Stomach smooth muscle (tissue), 2 donors: Measurements from ENCODE around the gene ATP11C.
"Not testable (repeated sequence)": the region's sequence is repeated elsewhere in the genome, so short reads cannot be mapped to it uniquely, and the experiment has no call there.

Source experiments
- H3K27ac ChIP-seq: one replicate; pipeline ENCODE4 v1.7.0; 2013; ENCODE audit warnings: mild to moderate bottlenecking, low read length, inconsistent platforms
- H3K27me3 ChIP-seq, 2 donors: one replicate each; pipeline ENCODE4 v1.7.0; 2013; ENCODE audit warnings: low read length in 2 of 2; ENCODE audit not compliant: insufficient read depth in 2 of 2, control insufficient read depth in 1 of 2
- H3K36me3 ChIP-seq, 2 donors: one replicate each; pipeline ENCODE4 v1.7.0; 2013; ENCODE audit warnings: low read length in 2 of 2; ENCODE audit not compliant: control insufficient read depth in 2 of 2, insufficient read depth in 2 of 2
- H3K4me1 ChIP-seq: one replicate; pipeline ENCODE4 v1.7.0; 2013; ENCODE audit warnings: low read length; ENCODE audit not compliant: control insufficient read depth, insufficient read depth
- H3K4me3 ChIP-seq, 2 donors: one replicate each; pipeline ENCODE4 v1.7.0; 2013; ENCODE audit warnings: low read length in 2 of 2
- H3K9ac ChIP-seq, 2 donors: one replicate each; pipeline ENCODE4 v1.7.0; 2013; ENCODE audit warnings: low read length in 2 of 2, mild to moderate bottlenecking in 1 of 2
- H3K9me3 ChIP-seq, 2 donors: one replicate each; pipeline ENCODE4 v1.7.0; 2013; ENCODE audit warnings: low read length in 2 of 2; ENCODE audit not compliant: control insufficient read depth in 2 of 2
- donor health status: healthy.
- donor health status: Pancreatic carcinoma.

The ATP11C gene

DNA sequence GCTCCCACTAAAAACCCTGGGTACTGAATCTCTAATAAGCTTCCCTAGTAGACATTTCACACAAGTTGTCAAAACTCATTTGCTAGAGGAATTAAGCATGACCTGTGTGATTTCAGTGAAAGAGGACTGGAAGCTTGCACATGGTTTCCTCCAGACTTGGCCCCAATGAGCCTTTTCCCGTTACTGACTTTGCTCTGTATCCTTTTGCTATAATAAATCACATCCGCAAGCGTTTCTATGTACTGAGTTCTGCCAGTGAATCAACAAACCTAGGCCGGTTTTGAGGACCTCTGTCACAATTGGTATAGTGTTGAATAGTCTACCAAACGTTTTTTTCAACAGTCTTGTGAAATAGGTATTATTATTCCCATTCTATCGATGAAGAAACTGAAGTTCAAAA, 8.2 kb downstream of the ATP11C start:
- Histone ChIP-seq H3K9me3 (no peaks in the 10 kb centered on the region), H3K4me1 (no peaks in the 10 kb centered on the region), H3K4me3 (no peak overlapping the region), H3K27me3 (peaks cover 0 to 5% of the 10 kb centered on the region in 2 donors), H3K27ac (no peak overlapping the region), H3K36me3 (no peaks in the 10 kb centered on the region), H3K9ac (no peak overlapping the region)

DNA sequence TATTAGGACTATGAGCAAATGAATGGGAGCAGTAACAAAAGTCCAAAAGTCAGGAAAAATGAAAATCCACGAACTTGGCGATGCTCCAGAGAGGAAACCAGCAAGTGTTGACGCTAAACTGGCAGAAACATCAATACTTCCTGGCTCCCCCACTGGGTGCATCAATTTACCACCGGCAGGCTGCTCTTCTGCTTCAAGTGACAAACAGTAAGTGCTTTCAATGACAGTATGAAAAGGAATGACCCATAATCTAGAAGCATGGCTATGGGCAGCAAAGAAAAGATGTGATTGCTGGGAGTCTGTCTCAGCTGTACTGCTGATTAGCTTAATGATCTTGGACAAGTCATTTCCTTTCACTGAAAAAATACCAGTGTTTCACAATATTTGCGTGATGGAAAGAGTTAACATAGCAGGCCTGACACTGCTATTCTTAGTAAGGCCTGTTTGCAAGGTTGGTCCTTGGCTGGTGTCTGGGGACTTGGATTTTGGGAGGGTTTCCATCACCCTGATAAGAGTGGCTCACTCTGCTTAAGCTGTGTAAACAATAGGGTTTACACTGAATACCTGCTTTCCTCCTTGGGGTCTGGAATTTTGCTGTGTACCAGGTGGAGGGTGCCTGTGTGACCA, 8.7 kb downstream of the ATP11C start:
- Histone ChIP-seq H3K27ac (no peak overlapping the region), H3K4me1 (no peaks in the 10 kb centered on the region), H3K36me3 (no peaks in the 10 kb centered on the region), H3K9ac (no peak overlapping the region), H3K9me3 (no peaks in the 10 kb centered on the region), H3K27me3 (peaks cover 0 to 4% of the 10 kb centered on the region in 2 donors), H3K4me3 (no peak overlapping the region)

DNA sequence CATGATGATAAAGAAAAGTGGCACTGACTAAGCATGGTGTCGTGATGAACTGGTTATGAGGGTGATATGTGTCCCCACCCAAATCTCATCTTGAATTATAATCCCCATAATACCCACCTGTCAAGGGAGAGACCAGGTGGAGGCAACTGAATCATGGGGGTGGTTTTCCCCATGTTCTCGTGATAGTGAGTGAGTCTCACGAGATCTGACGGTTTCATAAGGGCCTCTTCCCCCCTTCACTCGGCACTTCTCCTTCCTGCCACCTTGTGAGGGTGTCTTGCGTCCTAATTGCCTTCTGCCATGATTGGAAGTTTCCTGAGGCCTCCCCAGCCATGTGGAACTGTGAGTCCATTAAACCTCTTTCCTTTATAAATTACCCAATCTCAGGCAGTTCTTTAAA, 11.7 kb downstream of the ATP11C start:
- not testable (repeated sequence) for H3K27ac ChIP-seq, H3K9ac ChIP-seq, H3K4me3 ChIP-seq, H3K4me1 ChIP-seq, H3K27me3 ChIP-seq, H3K9me3 ChIP-seq, H3K36me3 ChIP-seq

DNA sequence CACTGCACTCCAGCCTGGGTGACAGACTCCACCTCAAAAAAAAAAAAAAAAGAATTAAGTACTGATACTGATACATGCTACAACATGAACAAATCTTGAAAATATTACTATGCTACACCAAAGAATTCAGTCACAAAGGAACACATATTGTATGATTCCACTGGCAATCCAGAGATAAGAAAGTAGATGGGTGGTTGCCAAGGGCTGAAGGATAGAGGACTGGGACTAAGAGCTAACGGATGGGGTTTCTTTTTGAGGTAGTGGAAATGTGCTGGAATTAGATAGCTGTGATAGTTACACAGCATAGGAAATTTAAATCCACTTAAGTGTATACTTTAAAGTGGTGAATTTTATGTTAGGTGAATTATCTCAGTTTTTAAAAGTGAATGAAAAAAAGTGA, 12.5 kb downstream of the ATP11C start:
- no peaks in the 10 kb centered on the region for H3K36me3 ChIP-seq
- peaks cover 0 to 4% of the 10 kb centered on the region in 2 donors for H3K27me3 ChIP-seq
- no peaks in the 10 kb centered on the region for H3K4me1 ChIP-seq
- H3K4me3 ChIP-seq = no peak overlapping the region
- H3K9ac ChIP-seq = no peak overlapping the region
- no peak overlapping the region for H3K27ac ChIP-seq
- H3K9me3 ChIP-seq = no peaks in the 10 kb centered on the region

DNA sequence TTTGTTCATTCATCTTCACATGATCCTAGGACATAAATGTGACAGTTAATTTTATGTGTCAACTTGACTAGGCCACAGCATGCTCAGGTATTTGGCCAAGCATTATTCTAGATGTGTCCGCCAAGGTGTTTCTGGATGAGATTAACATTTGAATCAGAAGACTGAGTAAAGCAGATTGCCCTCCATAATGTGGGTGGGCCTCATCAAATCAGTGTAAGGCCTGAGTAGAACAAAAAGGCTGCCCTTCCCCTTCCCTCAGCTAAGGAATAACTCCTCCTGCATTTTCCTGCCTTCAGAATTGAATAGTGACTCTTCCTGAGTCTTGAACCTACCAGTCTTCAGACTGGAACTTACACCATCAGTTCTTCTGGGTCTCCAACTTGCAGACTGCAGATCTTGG, 18.4 kb downstream of the ATP11C start:
- no peaks in the 10 kb centered on the region for H3K27me3 ChIP-seq
- H3K27ac ChIP-seq = no peak overlapping the region
- H3K4me3 ChIP-seq = no peak overlapping the region
- H3K36me3 ChIP-seq = no peaks in the 10 kb centered on the region
- no peaks in the 10 kb centered on the region for H3K4me1 ChIP-seq
- H3K9ac ChIP-seq = no peak overlapping the region
- H3K9me3 ChIP-seq = no peaks in the 10 kb centered on the region

DNA sequence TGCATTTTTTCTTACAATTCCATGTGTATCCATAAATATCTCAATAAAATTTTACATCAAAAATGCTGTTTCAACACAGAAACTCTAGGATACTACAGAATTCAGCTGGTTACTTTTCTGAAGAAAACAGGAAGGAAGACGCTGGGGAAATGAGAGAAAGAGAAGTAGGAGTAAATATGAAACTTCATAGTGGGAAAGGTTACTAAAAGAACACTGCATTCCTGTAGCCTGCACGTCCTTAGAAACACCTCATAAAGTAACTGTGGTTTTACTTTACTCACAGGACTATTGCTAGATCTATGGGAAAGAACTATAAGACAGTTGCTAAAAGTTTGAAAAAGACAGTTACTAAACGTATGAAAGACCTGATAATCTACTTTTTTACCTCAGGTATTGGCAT, 23.1 kb downstream of the ATP11C start:
- Histone ChIP-seq H3K36me3 (no peaks in the 10 kb centered on the region), H3K9me3 (no peaks in the 10 kb centered on the region), H3K4me1 (peaks cover 2% of the 10 kb centered on the region), H3K4me3 (no peak overlapping the region), H3K9ac (no peak overlapping the region), H3K27ac (no peak overlapping the region), H3K27me3 (no peaks in the 10 kb centered on the region)

DNA sequence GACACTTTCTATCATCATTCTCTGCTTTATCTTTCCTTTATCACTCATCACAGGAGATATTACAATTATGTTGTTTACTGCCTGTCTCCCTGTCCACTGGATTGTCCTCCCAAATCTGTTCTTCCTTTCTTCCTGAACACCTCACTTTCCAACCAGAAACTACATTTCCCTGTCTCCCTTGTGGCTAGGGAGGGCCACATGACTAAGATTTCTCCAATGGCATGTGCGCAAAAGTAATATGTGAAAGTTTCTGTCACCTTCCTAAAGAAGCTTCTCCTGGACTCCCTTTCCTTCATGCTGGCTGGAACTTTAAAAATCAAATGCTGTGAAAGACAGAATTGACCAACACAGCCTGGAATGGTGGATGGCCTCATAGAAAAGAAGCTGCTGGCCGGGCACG, 25.8 kb downstream of the ATP11C start:
- Histone ChIP-seq H3K9ac (no peak overlapping the region), H3K36me3 (no peaks in the 10 kb centered on the region), H3K4me3 (no peak overlapping the region), H3K9me3 (no peaks in the 10 kb centered on the region), H3K4me1 (peaks cover 2% of the 10 kb centered on the region), H3K27me3 (no peaks in the 10 kb centered on the region), H3K27ac (no peak overlapping the region)

DNA sequence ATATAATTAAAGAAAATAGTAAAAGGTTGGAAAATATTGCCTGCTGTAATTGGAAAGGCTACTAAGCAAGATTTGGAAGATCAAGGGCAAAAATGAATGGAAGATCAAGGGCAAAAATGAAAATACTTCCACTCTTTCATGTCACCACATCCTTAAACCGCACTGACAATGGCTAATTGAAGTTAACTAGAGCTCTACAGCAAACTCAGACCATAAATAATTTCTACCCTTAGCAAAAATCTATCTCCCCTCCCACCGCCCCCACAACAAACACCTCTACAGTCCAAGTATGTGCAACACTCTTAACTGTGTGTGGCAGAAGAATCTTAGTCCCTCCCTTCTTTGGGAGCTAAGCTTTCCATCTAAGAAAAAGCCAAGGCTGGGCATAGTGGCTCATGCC, 27.1 kb downstream of the ATP11C start:
- no peaks in the 10 kb centered on the region for H3K27me3 ChIP-seq
- H3K4me1 ChIP-seq = peaks cover 2% of the 10 kb centered on the region
- H3K9me3 ChIP-seq = no peaks in the 10 kb centered on the region
- no peaks in the 10 kb centered on the region for H3K36me3 ChIP-seq
- no peak overlapping the region for H3K27ac ChIP-seq
- H3K4me3 ChIP-seq = no peak overlapping the region
- no peak overlapping the region for H3K9ac ChIP-seq

DNA sequence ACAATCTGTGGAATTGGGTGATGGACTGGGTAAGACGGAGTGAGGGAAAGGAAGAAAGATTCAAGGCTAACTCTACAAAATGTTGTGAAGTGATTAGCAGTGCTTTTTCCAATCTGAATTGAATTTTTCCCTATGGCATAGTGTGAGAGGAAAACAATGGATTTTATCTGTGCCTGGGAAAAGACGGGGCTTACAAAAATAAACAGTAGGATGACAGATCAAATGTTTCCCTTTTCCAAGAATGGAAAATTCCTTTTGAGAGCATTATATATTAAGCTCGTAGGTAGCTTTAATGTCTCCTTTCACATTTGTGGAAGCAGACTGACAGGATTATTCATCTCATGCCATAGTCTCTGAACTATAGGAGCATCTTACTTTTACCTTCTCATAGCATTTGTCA, 27.8 kb downstream of the ATP11C start:
- Histone ChIP-seq H3K27ac (no peak overlapping the region), H3K9ac (no peak overlapping the region), H3K27me3 (no peaks in the 10 kb centered on the region), H3K36me3 (no peaks in the 10 kb centered on the region), H3K4me3 (no peak overlapping the region), H3K9me3 (no peaks in the 10 kb centered on the region), H3K4me1 (peaks cover 2% of the 10 kb centered on the region)

DNA sequence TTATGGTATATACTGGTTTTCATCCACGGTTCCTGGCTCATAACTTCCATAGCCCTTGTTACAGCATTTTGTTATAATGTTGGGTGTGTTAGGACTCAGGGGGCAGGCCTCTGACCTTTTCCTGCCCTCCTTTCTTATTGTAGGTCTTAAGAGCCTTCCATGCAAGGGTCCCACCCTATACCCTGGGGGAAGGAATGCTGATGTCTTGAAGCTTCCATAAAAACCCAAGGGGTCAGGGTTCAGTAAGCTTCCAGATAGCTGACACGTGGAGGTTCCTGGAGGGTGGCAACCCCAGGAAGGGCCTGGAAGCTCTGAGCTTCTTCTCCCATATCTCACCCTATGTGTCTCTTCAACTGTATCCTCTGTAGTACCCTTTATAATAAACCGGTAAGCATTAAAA, 29.6 kb downstream of the ATP11C start:
- H3K4me3 ChIP-seq = no peak overlapping the region
- no peak overlapping the region for H3K9ac ChIP-seq
- H3K36me3 ChIP-seq = no peaks in the 10 kb centered on the region
- H3K9me3 ChIP-seq = no peaks in the 10 kb centered on the region
- no peaks in the 10 kb centered on the region for H3K27me3 ChIP-seq
- H3K4me1 ChIP-seq = no peaks in the 10 kb centered on the region
- no peak overlapping the region for H3K27ac ChIP-seq

DNA sequence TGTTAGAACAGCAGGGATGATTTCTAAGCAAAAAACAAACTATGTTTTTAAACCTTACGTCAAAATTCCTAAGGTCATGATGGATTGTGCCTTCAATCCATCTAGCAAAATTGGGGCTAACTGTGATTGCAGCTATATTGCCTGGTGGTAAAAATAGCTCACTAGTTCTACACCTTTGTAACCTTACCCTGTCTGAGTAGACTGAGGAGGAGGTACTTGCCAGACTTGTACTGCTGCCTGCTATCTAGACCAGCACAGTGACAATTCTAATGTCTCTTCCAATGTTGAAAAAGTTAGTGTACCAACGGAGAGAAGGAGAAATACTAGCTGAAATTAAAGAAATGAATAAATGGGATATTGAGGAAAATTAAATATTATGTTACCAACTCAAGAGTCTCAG, 30.3 kb downstream of the ATP11C start:
- no peak overlapping the region for H3K9ac ChIP-seq
- H3K27ac ChIP-seq = no peak overlapping the region
- H3K36me3 ChIP-seq = no peaks in the 10 kb centered on the region
- no peak overlapping the region for H3K4me3 ChIP-seq
- no peaks in the 10 kb centered on the region for H3K4me1 ChIP-seq
- no peaks in the 10 kb centered on the region for H3K27me3 ChIP-seq
- H3K9me3 ChIP-seq = no peaks in the 10 kb centered on the region
